IMR-90 (cell line): ENCODE data around the gene GNRH2.

Experiments used
- BHLHE40 ChIP-seq: fragments of 150-350 bp; IDR thresholded peaks from 2 replicates; pipeline ENCODE4 v1.6.1; 2016; ENCODE audit warnings: mild to moderate bottlenecking, low read depth, low read length
- CEBPB ChIP-seq: IDR thresholded peaks from 2 replicates; pipeline ENCODE4 v1.6.1; 2012; ENCODE audit warnings: low read depth, low read length, improper control_type of control experiment
- FOS ChIP-seq: fragments of 150-350 bp; IDR thresholded peaks from 2 replicates; pipeline ENCODE4 v1.6.1; 2016; ENCODE audit warnings: low read depth, low read length
- MAZ ChIP-seq: IDR thresholded peaks from 2 replicates; pipeline ENCODE4 v1.6.1; 2012; ENCODE audit warnings: low read depth, mild to moderate bottlenecking, low read length, improper control_type of control experiment, moderate library complexity, borderline replicate concordance
- MXI1 ChIP-seq: IDR thresholded peaks from 2 replicates; pipeline ENCODE4 v1.6.1; 2012; ENCODE audit warnings: low read depth, mild to moderate bottlenecking, low read length, moderate library complexity, borderline replicate concordance
- NFE2L2 ChIP-seq: fragments of 150-350 bp; IDR thresholded peaks from 2 replicates; pipeline ENCODE4 v1.6.1; 2016; ENCODE audit warnings: low read depth, mild to moderate bottlenecking, low read length
- POLR2A ChIP-seq: IDR thresholded peaks from 2 replicates; pipeline ENCODE4 v1.6.1; 2012; ENCODE audit warnings: mild to moderate bottlenecking, low read depth, low read length
- RAD21 ChIP-seq: IDR thresholded peaks from 2 replicates; pipeline ENCODE4 v1.6.1; 2012; ENCODE audit warnings: low read length, improper control_type of control experiment
- RFX5 ChIP-seq: IDR thresholded peaks from 2 replicates; pipeline ENCODE4 v1.8.0; 2012; ENCODE audit warnings: low read depth, mild to moderate bottlenecking, low read length, moderate library complexity
- USF2 ChIP-seq: fragments of 150-350 bp; IDR thresholded peaks from 2 replicates; pipeline ENCODE4 v1.6.1; 2017; ENCODE audit warnings: mild to moderate bottlenecking, antibody characterized with exemption, low read length, low read depth
- TF ChIP-seq, protein P1 (sequence below): conservative IDR thresholded peaks from 2 replicates; pipeline ENCODE4 v1.5.1; 2012; ENCODE audit warnings: mild to moderate bottlenecking, low read depth, low read length, improper control_type of control experiment

DNA sequence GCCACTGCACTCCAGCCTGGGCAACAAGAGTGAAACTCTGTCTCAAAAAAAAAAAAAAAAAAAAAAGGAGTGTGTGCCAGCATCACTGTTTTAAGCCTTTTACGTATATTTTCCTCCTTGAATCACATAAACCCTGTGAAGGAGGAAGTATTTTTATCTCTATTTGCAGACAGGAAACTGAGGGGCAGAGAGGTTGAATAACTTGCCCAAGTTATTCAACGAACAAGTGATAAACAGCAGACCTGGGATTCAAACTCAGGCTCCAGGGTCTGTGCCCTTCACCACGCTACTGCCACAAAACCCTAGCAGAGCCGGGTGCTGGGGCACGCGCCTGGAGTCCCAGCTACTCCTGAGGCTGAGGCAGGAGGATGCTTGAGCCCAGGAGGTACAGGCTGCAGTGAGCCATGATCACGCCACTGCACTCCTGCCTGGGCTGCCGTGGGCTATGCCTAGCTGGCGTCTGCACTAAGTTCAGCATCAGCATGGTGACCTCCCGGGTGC, 50.5 kb downstream of the GNRH2 start:
- TF ChIP-seq, protein P1, sequence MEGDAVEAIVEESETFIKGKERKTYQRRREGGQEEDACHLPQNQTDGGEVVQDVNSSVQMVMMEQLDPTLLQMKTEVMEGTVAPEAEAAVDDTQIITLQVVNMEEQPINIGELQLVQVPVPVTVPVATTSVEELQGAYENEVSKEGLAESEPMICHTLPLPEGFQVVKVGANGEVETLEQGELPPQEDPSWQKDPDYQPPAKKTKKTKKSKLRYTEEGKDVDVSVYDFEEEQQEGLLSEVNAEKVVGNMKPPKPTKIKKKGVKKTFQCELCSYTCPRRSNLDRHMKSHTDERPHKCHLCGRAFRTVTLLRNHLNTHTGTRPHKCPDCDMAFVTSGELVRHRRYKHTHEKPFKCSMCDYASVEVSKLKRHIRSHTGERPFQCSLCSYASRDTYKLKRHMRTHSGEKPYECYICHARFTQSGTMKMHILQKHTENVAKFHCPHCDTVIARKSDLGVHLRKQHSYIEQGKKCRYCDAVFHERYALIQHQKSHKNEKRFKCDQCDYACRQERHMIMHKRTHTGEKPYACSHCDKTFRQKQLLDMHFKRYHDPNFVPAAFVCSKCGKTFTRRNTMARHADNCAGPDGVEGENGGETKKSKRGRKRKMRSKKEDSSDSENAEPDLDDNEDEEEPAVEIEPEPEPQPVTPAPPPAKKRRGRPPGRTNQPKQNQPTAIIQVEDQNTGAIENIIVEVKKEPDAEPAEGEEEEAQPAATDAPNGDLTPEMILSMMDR, result no peak
- TF ChIP-seq POLR2A (no peak), MXI1 (no peak), CEBPB (no peak), FOS (no peak), USF2 (no peak), NFE2L2 (no peak), RFX5 (no peak), MAZ (no peak), RAD21 (no peak), BHLHE40 (no peak)
